ENCODE data around the gene SASS6. TPM values are rescaled to one million over a fixed set of nuclear protein-coding genes. Genes with fewer than 3 reads are reported as not detected.
"Not testable (repeated sequence)": the region's sequence is repeated elsewhere in the genome, so short reads cannot be mapped to it uniquely, and the experiment has no call there.

Gene SASS6
- total RNA-seq, 2 donors from 2014 or later: 14.3 to 15.9 TPM

- DNase-seq (no peak), ATAC-seq (replicated peaks in 1 of 2) (no peak)
- no peaks in the 10 kb centered on the region for H3K27me3 Mint-ChIP-seq (ENCODE audit: low read depth)
- no peaks in the 10 kb centered on the region for H3K9me3 Mint-ChIP-seq
- H3K4me1 Mint-ChIP-seq (ENCODE audit: low read depth): peaks cover 37% of the 10 kb centered on the region
- no peak overlapping the region for H3K4me3 Mint-ChIP-seq
- H3K36me3 Mint-ChIP-seq (ENCODE audit: insufficient read depth in 2 of 2): peaks cover 6 to 11% of the 10 kb centered on the region in 2 donors
- peak overlapping the region; percentile 89 for H3K27ac Mint-ChIP-seq
Measured at GRCh38 chr1:100053119-100053518, 79.6 kb downstream of the SASS6 start.

DNA sequence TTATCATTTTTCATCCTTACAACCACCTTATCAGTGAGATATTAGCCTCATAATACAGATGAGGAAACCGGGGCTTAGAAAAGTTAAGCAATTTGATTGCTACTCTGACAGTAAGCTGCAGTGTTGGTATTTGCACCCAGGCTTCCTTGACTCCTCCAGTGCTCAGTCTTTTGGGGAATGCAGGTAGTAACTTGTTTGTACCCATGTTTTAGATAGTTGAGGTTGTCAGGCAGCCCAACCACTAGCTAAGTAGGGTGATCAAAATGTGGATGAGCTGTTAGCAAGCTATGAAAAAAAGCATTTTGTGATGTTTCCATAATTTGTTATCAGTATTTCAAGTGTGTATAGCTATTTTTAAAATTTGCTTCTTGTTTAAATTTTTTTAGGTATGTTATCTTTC is 80.8 kb downstream of the SASS6 start:
- Mint-ChIP-seq H3K4me1 (ENCODE audit: low read depth) (peaks cover 49% of the 10 kb centered on the region), H3K27ac (no peak overlapping the region)

DNA sequence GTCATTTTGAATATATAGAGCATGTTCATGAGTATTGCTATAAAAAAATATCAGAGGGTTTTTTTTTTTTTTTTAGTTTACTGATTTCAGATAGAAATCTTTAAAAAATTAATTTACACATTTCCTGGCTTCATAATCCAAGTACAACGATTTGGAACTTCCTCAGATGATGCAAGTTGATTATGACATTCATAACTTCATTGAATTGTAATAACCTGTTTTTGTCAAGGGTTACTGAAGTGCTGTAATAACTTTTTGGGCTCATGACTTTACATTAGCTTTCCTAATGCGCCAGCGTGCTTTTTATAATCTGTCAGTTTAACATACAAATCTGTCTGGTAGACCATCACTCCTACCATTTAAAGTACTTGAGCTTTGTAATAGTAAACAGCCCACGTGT is 81.3 kb downstream of the SASS6 start:
- H3K36me3 Mint-ChIP-seq (ENCODE audit: insufficient read depth in 2 of 2): peaks cover 9 to 10% of the 10 kb centered on the region in 2 donors
- peaks cover 54% of the 10 kb centered on the region for H3K4me1 Mint-ChIP-seq (ENCODE audit: low read depth)
- no peak overlapping the region for H3K4me3 Mint-ChIP-seq
- H3K27me3 Mint-ChIP-seq (ENCODE audit: low read depth): no peaks in the 10 kb centered on the region
- H3K9me3 Mint-ChIP-seq: no peaks in the 10 kb centered on the region
- ATAC-seq (replicated peaks in 1 of 2): no peak
- no peak for DNase-seq
- H3K27ac Mint-ChIP-seq: no peak overlapping the region

More for the DNA sequence above, 80.8 kb downstream of the SASS6 start:
- no peak for DNase-seq
- no peak for ATAC-seq (replicated peaks in 1 of 2)
- Mint-ChIP-seq H3K4me3 (no peak overlapping the region), H3K36me3 (ENCODE audit: insufficient read depth in 2 of 2) (peaks cover 7 to 10% of the 10 kb centered on the region in 2 donors), H3K9me3 (no peaks in the 10 kb centered on the region), H3K27me3 (ENCODE audit: low read depth) (no peaks in the 10 kb centered on the region)

GRCh38 chr1:100050139-100050538 is 82.6 kb downstream of the SASS6 start:
- ATAC-seq (replicated peaks in 1 of 2): no peak
- Mint-ChIP-seq H3K4me1 (ENCODE audit: low read depth) (peaks cover 65% of the 10 kb centered on the region), H3K4me3 (peak overlapping the region in 1 of 2 donors; percentile 48)

GRCh38 chr1:100047235-100047708 is 85.5 kb downstream of the SASS6 start:
- Mint-ChIP-seq H3K36me3 (ENCODE audit: insufficient read depth in 2 of 2) (peaks cover 15 to 20% of the 10 kb centered on the region in 2 donors), H3K4me3 (peak overlapping the region; percentile 78 to 94), H3K4me1 (ENCODE audit: low read depth) (peaks cover 88% of the 10 kb centered on the region), H3K27ac (peak overlapping the region; percentile 95)
- H3K9me3 Mint-ChIP-seq; ATAC-seq (replicated peaks in 1 of 2); H3K27me3 Mint-ChIP-seq (ENCODE audit: low read depth); DNase-seq: not testable (repeated sequence)

More at GRCh38 chr1:100050139-100050538, 82.6 kb downstream of the SASS6 start:
- no peak for DNase-seq
- Mint-ChIP-seq H3K36me3 (ENCODE audit: insufficient read depth in 2 of 2) (peaks cover 10 to 13% of the 10 kb centered on the region in 2 donors), H3K9me3 (no peaks in the 10 kb centered on the region), H3K27me3 (ENCODE audit: low read depth) (no peaks in the 10 kb centered on the region), H3K27ac (peak overlapping the region; percentile 91)

GRCh38 chr1:100045206-100045605 is 87.5 kb downstream of the SASS6 start:
- ATAC-seq (replicated peaks in 1 of 2): no peak
- Mint-ChIP-seq H3K36me3 (ENCODE audit: insufficient read depth in 2 of 2) (peaks cover 15 to 19% of the 10 kb centered on the region in 2 donors), H3K27me3 (ENCODE audit: low read depth) (no peaks in the 10 kb centered on the region), H3K27ac (peak overlapping the region; percentile 77), H3K4me1 (ENCODE audit: low read depth) (peaks cover 98% of the 10 kb centered on the region), H3K4me3 (peak overlapping the region in 1 of 2 donors; percentile 64), H3K9me3 (peaks cover 0 to 2% of the 10 kb centered on the region in 2 donors)
- DNase-seq: no peak

DNA sequence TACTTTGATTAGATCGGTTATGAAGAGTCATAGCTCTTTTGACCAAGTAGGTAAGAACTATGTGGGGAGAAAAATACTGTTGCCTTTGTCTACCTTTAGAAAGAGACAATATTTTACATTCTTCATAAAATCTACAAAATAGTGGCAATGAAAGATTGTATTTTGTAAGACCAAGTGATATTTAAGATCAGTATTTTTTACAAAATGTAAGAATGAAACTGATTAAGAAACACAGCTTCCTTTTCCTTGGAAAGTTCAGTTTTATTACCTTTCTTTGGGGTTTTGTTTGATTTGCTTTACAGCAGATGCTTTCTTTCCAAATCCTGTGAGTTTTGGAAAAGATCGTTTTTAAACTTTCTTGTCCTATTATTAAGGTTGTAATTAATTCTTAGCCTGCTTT is 93.1 kb downstream of the SASS6 start:
- peak overlapping the region; percentile 87 to 97 for H3K4me3 Mint-ChIP-seq
- ATAC-seq (replicated peaks in 1 of 2) (no peak), DNase-seq (no peak)
- peaks cover 18 to 19% of the 10 kb centered on the region in 2 donors for H3K36me3 Mint-ChIP-seq (ENCODE audit: insufficient read depth in 2 of 2)
- peaks cover 77% of the 10 kb centered on the region for H3K4me1 Mint-ChIP-seq (ENCODE audit: low read depth)
- peaks cover 0 to 2% of the 10 kb centered on the region in 2 donors for H3K9me3 Mint-ChIP-seq
- peak overlapping the region; percentile 98 for H3K27ac Mint-ChIP-seq
- no peaks in the 10 kb centered on the region for H3K27me3 Mint-ChIP-seq (ENCODE audit: low read depth)

- peak; percentile 78 to 81 for ATAC-seq (replicated peaks in 1 of 2)
- Mint-ChIP-seq H3K4me1 (ENCODE audit: low read depth) (peaks cover 73% of the 10 kb centered on the region), H3K27me3 (ENCODE audit: low read depth) (no peaks in the 10 kb centered on the region), H3K9me3 (no peaks in the 10 kb centered on the region), H3K27ac (peak overlapping the region; percentile 98), H3K4me3 (peak overlapping the region; percentile 87 to 97), H3K36me3 (ENCODE audit: insufficient read depth in 2 of 2) (peaks cover 16 to 17% of the 10 kb centered on the region in 2 donors)
- DNase-seq: peak; percentile 88 to 93
Measured at GRCh38 chr1:100038660-100039287, 94.0 kb downstream of the SASS6 start.

DNA sequence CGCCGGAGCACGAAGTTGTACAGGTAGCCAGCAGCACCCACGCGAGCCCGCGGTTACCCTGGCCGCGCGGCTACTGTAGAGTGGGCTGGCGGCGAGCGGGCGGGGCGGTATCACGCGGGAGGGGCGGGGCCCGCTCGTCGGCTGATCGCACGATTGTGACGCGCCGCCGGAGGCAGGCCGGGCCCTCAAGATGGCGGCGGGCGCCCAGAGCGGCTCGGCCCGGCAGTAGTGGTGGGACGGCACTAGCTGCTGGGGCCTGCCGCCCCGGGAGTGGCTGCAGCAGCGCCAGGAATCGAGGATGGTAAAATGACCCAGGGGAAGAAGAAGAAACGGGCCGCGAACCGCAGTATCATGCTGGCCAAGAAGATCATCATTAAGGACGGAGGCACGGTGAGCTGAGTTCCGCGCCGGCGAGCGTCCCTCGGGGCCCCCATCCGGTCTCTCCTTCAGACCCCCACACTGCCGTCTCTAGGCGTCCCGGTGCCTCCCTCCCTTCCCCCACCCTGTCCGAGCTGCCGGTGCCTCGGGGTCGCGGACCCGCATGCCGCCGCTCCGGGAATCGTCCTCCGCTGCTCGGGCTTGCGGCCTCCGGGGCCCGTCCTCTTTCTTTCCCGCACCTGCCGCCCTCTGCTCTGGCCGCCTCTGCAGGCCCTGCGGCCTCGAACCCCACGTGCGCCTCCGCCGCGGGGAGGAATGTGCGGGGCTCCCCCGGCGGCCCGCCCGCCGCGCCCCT is 94.6 kb downstream of the SASS6 start:
- Mint-ChIP-seq H3K27ac (peak overlapping the region; percentile 98), H3K4me1 (ENCODE audit: low read depth) (peaks cover 66% of the 10 kb centered on the region), H3K27me3 (ENCODE audit: low read depth) (no peaks in the 10 kb centered on the region), H3K9me3 (no peaks in the 10 kb centered on the region), H3K36me3 (ENCODE audit: insufficient read depth in 2 of 2) (peaks cover 14 to 16% of the 10 kb centered on the region in 2 donors), H3K4me3 (peak overlapping the region; percentile 87 to 97)
- ATAC-seq (replicated peaks in 1 of 2) (peak; percentile 82 to 83), DNase-seq (peak; percentile 93 to 94)

DNA sequence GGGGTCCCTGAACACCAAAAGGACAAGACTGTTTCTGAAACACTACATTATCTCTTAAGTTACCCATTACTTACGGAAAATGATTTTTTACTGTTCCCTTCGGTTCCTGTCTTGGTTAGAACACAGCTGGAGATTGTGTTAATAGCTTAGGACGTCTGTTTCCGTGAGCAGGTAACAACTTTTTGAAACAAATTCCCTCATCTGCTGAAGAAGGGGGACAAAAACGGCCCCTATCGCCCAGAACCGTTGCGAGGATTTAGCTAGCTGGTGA is 95.1 kb downstream of the SASS6 start:
- no peaks in the 10 kb centered on the region for H3K27me3 Mint-ChIP-seq (ENCODE audit: low read depth)
- H3K4me3 Mint-ChIP-seq: peak overlapping the region; percentile 87 to 97
- no peak for ATAC-seq (replicated peaks in 1 of 2)
- no peak for DNase-seq
- peaks cover 61% of the 10 kb centered on the region for H3K4me1 Mint-ChIP-seq (ENCODE audit: low read depth)
- peak overlapping the region; percentile 98 for H3K27ac Mint-ChIP-seq
- no peaks in the 10 kb centered on the region for H3K9me3 Mint-ChIP-seq
- peaks cover 14 to 15% of the 10 kb centered on the region in 2 donors for H3K36me3 Mint-ChIP-seq (ENCODE audit: insufficient read depth in 2 of 2)

GRCh38 chr1:100036718-100037655 is 95.7 kb downstream of the SASS6 start:
- no peak for ATAC-seq (replicated peaks in 1 of 2)
- peak overlapping the region; percentile 87 to 97 for H3K4me3 Mint-ChIP-seq
- H3K27me3 Mint-ChIP-seq (ENCODE audit: low read depth): no peaks in the 10 kb centered on the region
- no peaks in the 10 kb centered on the region for H3K9me3 Mint-ChIP-seq
- peaks cover 55% of the 10 kb centered on the region for H3K4me1 Mint-ChIP-seq (ENCODE audit: low read depth)
- H3K36me3 Mint-ChIP-seq (ENCODE audit: insufficient read depth in 2 of 2): peaks cover 14 to 15% of the 10 kb centered on the region in 2 donors
- DNase-seq: no peak
- H3K27ac Mint-ChIP-seq: peak overlapping the region; percentile 98

DNA sequence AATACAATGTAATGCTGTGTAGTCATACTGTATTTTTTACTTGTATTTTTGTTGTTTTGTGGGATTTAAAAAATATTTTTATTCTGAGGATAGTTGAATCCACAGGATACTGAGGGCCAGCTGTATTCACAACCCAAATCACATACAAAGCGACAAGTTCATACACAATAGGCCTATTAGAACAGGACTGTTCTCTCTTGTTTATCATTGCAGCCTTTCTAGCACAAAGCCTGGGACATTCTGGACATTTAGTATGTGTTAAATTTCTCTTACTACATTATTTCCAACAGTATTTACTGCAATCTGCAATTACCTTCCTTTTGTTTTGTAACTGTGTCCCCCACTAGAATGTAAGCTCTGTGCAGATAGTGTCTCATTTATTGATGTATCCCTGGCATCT is 97.5 kb downstream of the SASS6 start:
- peak overlapping the region; percentile 67 to 83 for H3K4me3 Mint-ChIP-seq
- peaks cover 14 to 15% of the 10 kb centered on the region in 2 donors for H3K36me3 Mint-ChIP-seq (ENCODE audit: insufficient read depth in 2 of 2)
- peaks cover 42% of the 10 kb centered on the region for H3K4me1 Mint-ChIP-seq (ENCODE audit: low read depth)
- H3K27me3 Mint-ChIP-seq (ENCODE audit: low read depth): no peaks in the 10 kb centered on the region
- H3K27ac Mint-ChIP-seq: peak overlapping the region; percentile 76
- H3K9me3 Mint-ChIP-seq: no peaks in the 10 kb centered on the region
- no peak for ATAC-seq (replicated peaks in 1 of 2)
- no peak for DNase-seq
